NCI-H345 treated with DMSO at 0.1 percent for 48 hours (cell line): ENCODE measurements around the gene AUP1.
A peak's percentile ranks its signal among the peaks of the same experiment; 100 is the strongest.
"Not testable (repeated sequence)": the region's sequence is repeated elsewhere in the genome, so short reads cannot be mapped to it uniquely, and the experiment has no call there.

Experiments used
- DNase-seq: peaks from one replicate; lab custom pipeline; 2025; ENCODE audit not compliant: unreplicated experiment; lab: John Stamatoyannopoulos, UW

Gene AUP1

GRCh38 chr2:74529357-74530238, at the start of gene AUP1, which contains the start of gene HTRA2:
TSS of gene AUP1 (minus strand) at chr2:74529706. CDS start at chr2:74529629, 77 bp downstream.
TSS of gene HTRA2 (plus strand) at chr2:74529933. CDS start at chr2:74530007, 74 bp downstream.
- DNase-seq, result peak; percentile 96

- DNase-seq, result no peak
Observed at GRCh38 chr2:74578408-74578807, 48.9 kb upstream of the AUP1 start.

DNA sequence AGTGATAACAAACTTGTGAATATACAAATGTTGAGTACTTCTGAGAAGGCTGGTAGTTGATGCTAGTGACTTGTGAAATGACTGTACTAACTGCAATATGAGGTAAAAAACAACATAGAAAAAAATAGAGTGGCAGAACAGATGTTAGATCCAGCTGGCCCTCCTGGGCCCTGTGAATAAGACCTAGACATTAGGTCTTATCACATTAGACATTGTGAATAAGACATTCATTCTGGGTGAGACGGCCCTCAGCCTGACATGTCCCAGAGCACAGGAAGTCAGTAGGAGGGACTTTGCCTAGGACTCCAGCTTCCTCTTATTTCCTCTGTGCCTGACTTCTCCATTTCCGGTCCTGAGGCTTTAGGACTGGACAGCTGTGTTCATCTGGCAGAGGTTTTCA, 47.9 kb upstream of the AUP1 start:
- DNase-seq, result no peak

- no peak for DNase-seq
Observed at GRCh38 chr2:74576863-74577229, 47.3 kb upstream of the AUP1 start.

DNA sequence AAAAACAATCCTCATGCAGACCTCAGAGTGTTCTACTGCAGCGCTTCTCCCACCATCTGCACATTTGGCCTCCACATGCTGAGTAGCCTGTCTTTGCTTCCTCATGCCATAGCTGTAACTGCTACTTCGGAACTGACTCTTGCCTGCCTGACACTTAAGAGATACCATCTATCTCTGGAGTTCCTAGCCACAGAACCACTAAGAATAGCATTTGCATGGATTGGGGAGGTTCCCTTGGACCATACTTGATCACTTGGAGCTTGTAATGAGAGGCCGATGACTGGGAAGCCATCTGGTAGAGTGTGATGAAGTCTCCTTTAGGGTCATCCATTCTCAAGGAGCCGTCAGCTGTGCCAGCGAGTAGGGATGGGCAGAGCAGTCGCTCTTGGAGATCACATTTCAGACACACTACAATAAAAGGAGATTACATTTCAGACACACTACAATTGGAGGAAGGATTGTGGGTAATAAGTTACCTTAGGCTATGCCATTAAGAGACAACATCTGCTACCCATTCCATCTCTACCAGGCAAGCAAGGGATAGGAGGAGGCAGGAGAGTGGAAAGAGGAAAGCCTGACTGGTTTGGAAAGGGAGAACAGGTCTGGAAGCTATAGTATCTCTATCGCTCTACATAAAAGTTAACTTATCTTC, 46.8 kb upstream of the AUP1 start:
- DNase-seq, result no peak

GRCh38 chr2:74575320-74575719, 45.8 kb upstream of the AUP1 start:
- no peak for DNase-seq

- no peak for DNase-seq
Observed at GRCh38 chr2:74573747-74574562, 44.4 kb upstream of the AUP1 start.

DNA sequence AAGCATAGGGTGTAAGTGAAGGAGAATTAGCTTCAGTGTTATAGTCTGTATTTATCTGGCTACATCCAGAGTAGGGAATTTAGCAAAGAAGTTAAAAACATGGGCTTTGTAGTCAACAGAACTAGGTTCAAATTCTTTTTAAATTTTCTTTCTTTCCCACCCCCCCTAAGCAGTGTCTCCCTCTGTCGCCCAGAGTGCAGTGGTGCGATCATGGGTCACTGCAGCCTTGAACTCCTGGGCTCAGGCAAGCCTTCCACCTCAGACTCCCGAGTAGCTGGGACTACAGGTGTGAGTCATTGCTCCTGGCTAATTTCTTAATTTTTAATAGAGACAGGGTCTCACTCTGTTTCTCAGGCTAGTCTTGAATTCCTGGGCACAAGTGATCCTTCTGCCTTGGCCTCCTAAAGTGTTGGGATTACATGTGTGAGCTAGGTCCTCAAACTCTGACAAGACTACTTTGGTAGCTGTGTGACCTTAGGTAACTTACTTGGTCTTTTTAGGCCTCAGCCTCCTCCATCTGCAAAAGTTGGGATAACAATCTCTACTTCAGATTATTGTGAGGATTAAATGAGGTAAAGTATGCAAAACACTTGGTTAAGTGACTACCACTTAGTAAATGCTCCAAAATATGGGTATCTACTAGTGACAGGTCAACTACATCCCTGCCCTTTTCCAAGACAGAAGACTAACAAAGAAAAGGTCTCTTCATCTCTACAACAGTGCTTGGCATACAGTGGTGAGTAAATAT, 42.8 kb upstream of the AUP1 start:
- no peak for DNase-seq

DNA sequence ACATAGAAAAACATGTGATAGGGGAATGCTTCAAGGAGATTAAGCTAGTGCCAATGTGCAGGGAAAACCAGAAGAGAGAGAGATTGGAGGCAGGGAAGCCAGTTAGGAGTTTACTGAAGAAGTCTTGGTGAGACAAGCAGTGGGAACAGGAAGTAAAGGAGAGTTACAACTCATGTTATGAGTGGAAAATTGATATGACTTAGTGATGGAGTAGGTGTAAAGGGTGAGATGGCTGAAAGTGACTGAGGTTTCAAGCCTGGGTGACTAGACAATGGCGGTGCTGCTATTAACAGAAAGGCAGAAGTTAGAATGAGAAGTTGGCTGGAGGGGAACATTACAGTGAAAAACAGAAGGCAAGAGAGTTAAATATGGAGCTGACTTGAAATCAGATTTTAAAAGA, 41.6 kb upstream of the AUP1 start:
- no peak for DNase-seq

- no peak for DNase-seq
Observed at GRCh38 chr2:74569686-74570085, 40.2 kb upstream of the AUP1 start.

DNA sequence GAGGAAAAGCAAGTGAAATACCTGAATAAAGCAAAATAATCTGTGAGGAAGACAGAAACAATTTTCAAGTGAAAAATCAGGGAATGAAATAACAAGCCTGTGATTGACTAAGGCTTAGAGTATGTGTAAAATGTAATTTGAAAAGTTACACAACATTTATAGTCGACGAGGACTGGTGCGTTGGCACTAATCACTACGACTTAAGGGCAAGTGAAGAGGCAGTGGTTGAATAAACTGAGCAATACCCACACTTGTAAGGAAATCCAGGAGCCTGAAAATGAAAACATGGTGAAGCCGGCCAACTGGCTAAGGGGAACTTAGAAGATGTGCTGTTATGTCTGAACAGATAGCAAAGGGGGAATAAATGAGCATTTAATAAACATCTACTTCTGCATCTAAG, 38.4 kb upstream of the AUP1 start:
- no peak for DNase-seq

DNA sequence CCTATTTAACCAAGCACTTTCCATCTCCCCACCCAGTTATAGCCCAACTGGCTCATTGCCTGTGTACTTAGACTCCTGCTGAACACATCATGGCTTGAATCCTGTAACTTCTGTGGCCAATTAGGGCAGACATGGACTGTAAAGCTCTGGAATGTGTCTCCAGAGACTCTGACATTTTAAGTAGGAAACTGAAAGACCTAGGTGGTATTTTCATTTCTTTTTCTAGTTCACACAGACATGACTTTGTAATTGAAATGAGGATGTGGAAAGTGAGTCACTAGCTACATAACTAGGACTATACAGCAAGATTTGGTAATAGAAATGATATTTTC, 37.2 kb upstream of the AUP1 start:
- no peak for DNase-seq

GRCh38 chr2:74566076-74566753, 36.7 kb upstream of the AUP1 start:
- no peak for DNase-seq

DNA sequence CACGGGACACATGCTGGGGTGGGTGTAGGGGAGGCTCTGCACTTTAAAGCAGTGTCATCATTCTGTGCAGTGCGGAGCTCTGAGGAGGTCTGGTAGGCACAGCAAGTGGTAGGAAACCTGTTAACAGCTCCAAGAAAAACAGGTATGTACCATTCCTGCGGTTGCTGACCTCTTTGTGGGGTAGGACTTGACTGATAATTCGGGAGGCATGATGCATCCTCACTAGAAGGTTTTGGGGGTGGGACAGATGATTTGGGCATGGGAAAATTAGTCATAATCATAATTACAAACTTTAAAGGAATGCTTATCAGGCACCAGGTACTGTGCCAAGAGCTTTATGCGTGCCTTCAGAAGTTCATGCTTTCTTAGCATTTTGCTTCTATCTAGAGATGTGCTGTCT, 34.7 kb upstream of the AUP1 start:
- no peak for DNase-seq

DNA sequence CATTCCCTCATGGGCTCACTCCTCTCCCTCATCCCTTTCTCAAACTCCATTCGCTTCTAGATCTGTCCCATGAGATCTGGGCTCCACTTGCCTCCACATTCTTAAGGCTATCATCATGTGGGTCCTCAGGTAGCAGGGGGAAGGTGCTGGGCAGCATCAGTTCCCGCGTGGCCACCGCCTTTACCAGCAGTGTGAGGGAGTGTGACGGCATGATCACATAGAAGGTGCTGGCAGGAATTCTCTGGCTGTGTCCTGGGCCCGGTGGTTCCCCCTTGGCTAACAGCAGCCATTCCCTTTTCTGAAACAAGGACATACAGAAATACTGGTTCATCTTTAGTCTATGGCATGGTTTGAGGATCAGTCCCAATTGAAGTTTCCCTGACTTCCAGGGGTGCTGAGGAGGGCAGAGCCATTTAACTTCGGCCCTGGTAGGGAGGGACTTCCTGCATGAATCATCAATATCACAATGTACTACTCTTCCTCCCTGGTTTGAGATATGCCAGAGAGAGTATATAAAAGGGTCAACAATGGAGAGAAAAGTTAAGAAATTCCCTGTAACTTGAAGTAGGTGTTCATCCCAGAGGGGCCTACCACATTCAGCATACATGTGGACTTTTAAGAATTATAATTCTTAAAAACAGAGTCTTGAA, 32.7 kb upstream of the AUP1 start:
- DNase-seq, result no peak

DNA sequence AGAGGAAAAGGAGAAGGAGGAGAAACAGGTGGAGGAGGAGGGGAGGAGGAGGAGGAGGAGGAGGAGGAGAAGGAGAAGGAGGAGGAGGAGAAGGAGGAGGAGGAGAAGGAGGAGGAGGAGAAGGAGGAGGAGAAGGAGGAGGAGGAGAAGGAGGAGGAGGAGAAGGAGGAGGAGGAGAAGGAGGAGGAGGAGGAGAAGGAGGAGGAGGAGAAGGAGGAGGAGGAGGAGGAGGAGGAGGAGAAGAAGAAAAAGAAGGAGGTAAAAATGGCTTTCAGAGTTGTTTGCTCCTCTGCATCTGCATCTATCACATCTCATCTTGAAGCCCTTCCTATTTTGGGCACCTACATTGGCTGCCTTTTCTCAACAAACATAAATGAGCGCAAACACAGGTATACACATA, 31.5 kb upstream of the AUP1 start:
- not testable (repeated sequence) for DNase-seq

DNA sequence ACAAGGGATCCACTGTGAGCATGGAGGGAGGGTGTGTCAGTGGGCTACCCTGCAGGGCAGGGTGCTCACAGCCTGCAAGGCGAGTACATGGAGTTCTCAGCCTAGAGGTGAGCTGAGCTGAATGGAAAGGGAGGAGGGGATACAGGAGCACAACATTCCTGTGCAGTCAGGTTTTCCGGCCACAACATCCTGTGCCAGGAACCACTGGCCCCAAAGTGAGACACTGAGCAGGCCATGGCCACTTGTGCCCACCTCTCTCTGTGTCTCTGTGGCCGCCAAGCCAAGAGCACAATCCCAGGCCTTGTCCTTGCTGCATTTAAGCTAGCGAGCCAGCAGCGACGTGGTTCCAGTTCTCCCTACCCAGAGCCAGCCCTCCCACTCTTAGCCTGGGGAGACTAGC, 31.1 kb upstream of the AUP1 start:
- no peak for DNase-seq

GRCh38 chr2:74559912-74560311, 30.4 kb upstream of the AUP1 start:
- DNase-seq, result no peak

GRCh38 chr2:74558284-74559230, 29.1 kb upstream of the AUP1 start:
- no peak for DNase-seq
